KMS-11 (cell line): ENCODE data around the gene ANXA1.
A peak's percentile ranks its signal among the peaks of the same experiment; 100 is the strongest.
"Not testable (repeated sequence)": the region's sequence is repeated elsewhere in the genome, so short reads cannot be mapped to it uniquely, and the experiment has no call there.

Source experiments
- H2AFZ ChIP-seq: fragments of 200-600 bp; sonication (generic); 2 replicates; pipeline ENCODE4 v1.6.1; 2016; ENCODE audit warnings: antibody characterized with exemption, mixed run types, low read depth
- H3K27ac ChIP-seq: fragments of 200-600 bp; sonication (generic); 2 replicates; pipeline ENCODE4 v1.6.1; 2016; ENCODE audit warnings: mild to moderate bottlenecking, mixed run types
- H3K27me3 ChIP-seq: fragments of 200-600 bp; sonication (generic); 2 replicates; pipeline ENCODE4 v1.6.1; 2017; ENCODE audit warnings: mild to moderate bottlenecking, low read depth, mixed run types, moderate library complexity; ENCODE audit not compliant: insufficient read depth
- H3K36me3 ChIP-seq: fragments of 200-600 bp; sonication (generic); 2 replicates; pipeline ENCODE4 v1.6.1; 2017; ENCODE audit warnings: mild to moderate bottlenecking, mixed run types; ENCODE audit not compliant: insufficient read depth
- H3K4me1 ChIP-seq: fragments of 200-600 bp; sonication (generic); 2 replicates; pipeline ENCODE4 v1.6.1; 2016; ENCODE audit warnings: mild to moderate bottlenecking, low read depth, mixed run types; ENCODE audit not compliant: poor library complexity, severe bottlenecking
- H3K4me2 ChIP-seq: fragments of 200-600 bp; sonication (generic); 2 replicates; pipeline ENCODE4 v1.7.0; 2016; ENCODE audit warnings: mild to moderate bottlenecking, mixed run types
- H3K4me3 ChIP-seq: fragments of 200-600 bp; sonication (generic); IDR thresholded peaks from 2 replicates; pipeline ENCODE4 v1.6.1; 2017; ENCODE audit warnings: low read depth, low read length, mixed read lengths; ENCODE audit not compliant: insufficient read depth
- H3K79me2 ChIP-seq: fragments of 200-600 bp; sonication (generic); 2 replicates; pipeline ENCODE4 v1.6.1; 2016; ENCODE audit warnings: low read depth, mixed run types; ENCODE audit not compliant: insufficient read depth
- H3K9ac ChIP-seq: fragments of 200-600 bp; sonication (generic); 2 replicates; pipeline ENCODE4 v1.6.1; 2016; ENCODE audit warnings: mild to moderate bottlenecking, mixed run types
- H4K20me1 ChIP-seq: fragments of 200-600 bp; sonication (generic); 2 replicates; pipeline ENCODE4 v1.6.1; 2016; ENCODE audit warnings: mild to moderate bottlenecking, mixed run types; ENCODE audit not compliant: insufficient read depth
- CTCF ChIP-seq: fragments of 200-600 bp; sonication (generic); conservative IDR thresholded peaks from 2 replicates; pipeline ENCODE4 v1.6.1; 2017; ENCODE audit warnings: low read depth, mild to moderate bottlenecking, antibody characterized with exemption, low read length, moderate library complexity, mixed read lengths

Gene ANXA1

GRCh38 chr9:73151653-73152542 is at the start of gene ANXA1:
Gene ANXA1, plus strand, starts transcription at chr9:73151865. Its CDS starts 6,671 bp downstream, at chr9:73158536.
- Histone ChIP-seq H3K36me3 (no peaks in the 10 kb centered on the region), H3K9ac (peak within 1 kb of the TSS; percentile 0; the same call in 1 of the 2 replicates), H4K20me1 (no peaks in the 10 kb centered on the region), H3K27me3 (no peaks in the 10 kb centered on the region), H3K4me1 (peaks cover 94% of the 10 kb centered on the region), H3K79me2 (no peaks in the 10 kb centered on the region), H3K4me3 (no peak within 1 kb of the TSS), H3K27ac (peak within 1 kb of the TSS; percentile 21; the same call in 1 of the 2 replicates), H2AFZ (no peak within 1 kb of the TSS; the same call in 1 of the 2 replicates), H3K4me2 (peak within 1 kb of the TSS; percentile 55)
- no peak for TF ChIP-seq CTCF

GRCh38 chr9:73104342-73104741 is 47.3 kb upstream of the ANXA1 start:
- Histone ChIP-seq H3K4me2 (no peak overlapping the region), H3K4me3 (no peak overlapping the region), H3K9ac (no peak overlapping the region), H3K36me3 (no peaks in the 10 kb centered on the region), H3K27ac (no peak overlapping the region), H4K20me1 (no peaks in the 10 kb centered on the region), H3K27me3 (no peaks in the 10 kb centered on the region), H3K4me1 (no peaks in the 10 kb centered on the region), H2AFZ (no peak overlapping the region), H3K79me2 (no peaks in the 10 kb centered on the region)
- TF ChIP-seq CTCF, result no peak

GRCh38 chr9:73104921-73105320 is 46.7 kb upstream of the ANXA1 start:
- H3K36me3 ChIP-seq, result no peaks in the 10 kb centered on the region

GRCh38 chr9:73107489-73108069 is 44.1 kb upstream of the ANXA1 start:
- not testable (repeated sequence) for H2AFZ ChIP-seq, H3K27ac ChIP-seq, H3K4me2 ChIP-seq, H3K9ac ChIP-seq, H3K27me3 ChIP-seq, H3K36me3 ChIP-seq, H4K20me1 ChIP-seq, H3K4me1 ChIP-seq, H3K79me2 ChIP-seq, H3K4me3 ChIP-seq
- peak; percentile 61 for TF ChIP-seq CTCF

More at GRCh38 chr9:73104921-73105320, 46.7 kb upstream of the ANXA1 start:
- Histone ChIP-seq H3K4me3 (no peak overlapping the region), H2AFZ (no peak overlapping the region), H3K4me1 (no peaks in the 10 kb centered on the region), H4K20me1 (no peaks in the 10 kb centered on the region), H3K27ac (no peak overlapping the region), H3K4me2 (no peak overlapping the region), H3K9ac (no peak overlapping the region), H3K79me2 (no peaks in the 10 kb centered on the region), H3K27me3 (no peaks in the 10 kb centered on the region)
- TF ChIP-seq CTCF, result no peak
